ENCODE measurements around the gene ZFR2.

GRCh38 chr19:3775831-3776230, 93.0 kb downstream of the ZFR2 start:
- TF ChIP-seq CTCF (IDR thresholded peaks at IDR 0.05; ENCODE audit: low read depth, low read length, missing input control) (no peak), EGR1 (IDR thresholded peaks at IDR 0.05; ENCODE audit: low read depth in 2 of 2) (no peak), RAD21 (IDR thresholded peaks at IDR 0.05) (no peak), SP1 (IDR thresholded peaks at IDR 0.05) (no peak), MAX (IDR thresholded peaks at IDR 0.05) (no peak)
